Right atrium auricular region (tissue), 2 donors: ENCODE results near the gene DNTT. TPM values are rescaled to one million over a fixed set of nuclear protein-coding genes. Genes with fewer than 3 reads are reported as not detected.

Source experiments
- DNase-seq: peaks from one replicate; pipeline ENCODE4 v3.0.0-alpha.2; 2019; ENCODE audit warnings: low spot score
- H3K27ac ChIP-seq, 2 donors: fragments of 200-600 bp; sonication (generic); 1 replicate in 1 of 2; 2 replicates in 1 of 2; pipeline ENCODE4 v1.5.1; 2016 to 2019
- H3K27me3 ChIP-seq, 2 donors: fragments of 200-600 bp; sonication (generic); one replicate each; pipeline versions ENCODE4 v1.5.1 to v1.6.0; 2017 to 2019
- H3K36me3 ChIP-seq: fragments of 200-600 bp; sonication (generic); one replicate; pipeline ENCODE4 v1.5.1; 2016
- H3K4me1 ChIP-seq, 2 donors: fragments of 200-600 bp; sonication (generic); one replicate each; pipeline versions ENCODE4 v1.5.1 to v1.6.0; 2017 to 2019
- H3K4me3 ChIP-seq, 2 donors: fragments of 200-600 bp; sonication (generic); 1 replicate in 1 of 2; 2 replicates in 1 of 2; pipeline ENCODE4 v1.5.1; 2017 to 2019; ENCODE audit warnings: mild to moderate bottlenecking in 1 of 2, moderate library complexity in 1 of 2
- H3K9me3 ChIP-seq, 2 donors: fragments of 200-600 bp; sonication (generic); one replicate each; pipeline ENCODE4 v1.5.1; 2019
- CTCF ChIP-seq, 2 donors: fragments of 200-600 bp; sonication (generic); IDR thresholded peaks; one replicate each; pipeline ENCODE4 v1.5.1; 2019; ENCODE audit warnings: antibody characterized with exemption in 2 of 2
- total RNA-seq, 2 donors: library from RNA; depleted of rRNA; stranded (reverse); fragments of >200 nt; gene quantifications; one replicate each; pipeline ENCODE4 v1.1.0, GENCODE V29; 2016

Gene DNTT
- not detected for total RNA-seq

- no peak for DNase-seq
- H3K27me3 ChIP-seq: no peaks in the 10 kb centered on the region
- H3K36me3 ChIP-seq: no peaks in the 10 kb centered on the region
- no peaks in the 10 kb centered on the region for H3K9me3 ChIP-seq
- peaks cover 0 to 3% of the 10 kb centered on the region in 2 donors for H3K4me1 ChIP-seq
- no peak within 1 kb of the TSS for H3K4me3 ChIP-seq
- no peak within 1 kb of the TSS for H3K27ac ChIP-seq
- no peak for TF ChIP-seq CTCF (IDR thresholded peaks at IDR 0.05)
These were observed at the start of gene DNTT for GRCh38 chr10:96304230-96304629. DNTT (plus strand) TSS chr10:96304434; CDS start chr10:96304498, 64 bp downstream.

- Histone ChIP-seq H3K9me3 (no peaks in the 10 kb centered on the region), H3K4me3 (no peak overlapping the region), H3K27me3 (no peaks in the 10 kb centered on the region), H3K27ac (no peak overlapping the region), H3K36me3 (no peaks in the 10 kb centered on the region), H3K4me1 (peaks cover 0 to 3% of the 10 kb centered on the region in 2 donors)
- no peak for DNase-seq
- no peak for TF ChIP-seq CTCF (IDR thresholded peaks at IDR 0.05)
These were observed 49.3 kb upstream of the DNTT start for GRCh38 chr10:96254976-96255375.

GRCh38 chr10:96255549-96256333 is 48.5 kb upstream of the DNTT start:
- H3K27me3 ChIP-seq: no peaks in the 10 kb centered on the region
- H3K9me3 ChIP-seq: no peaks in the 10 kb centered on the region
- H3K27ac ChIP-seq: no peak overlapping the region
- DNase-seq: no peak
- peaks cover 0 to 8% of the 10 kb centered on the region in 2 donors for H3K4me1 ChIP-seq
- no peaks in the 10 kb centered on the region for H3K36me3 ChIP-seq
- TF ChIP-seq CTCF (IDR thresholded peaks at IDR 0.05): no peak
- H3K4me3 ChIP-seq: no peak overlapping the region

- peaks cover 0 to 8% of the 10 kb centered on the region in 2 donors for H3K4me1 ChIP-seq
- no peak overlapping the region for H3K27ac ChIP-seq
- no peak for TF ChIP-seq CTCF (IDR thresholded peaks at IDR 0.05)
- H3K9me3 ChIP-seq: no peaks in the 10 kb centered on the region
- H3K4me3 ChIP-seq: no peak overlapping the region
- peak; percentile 62 for DNase-seq
- no peaks in the 10 kb centered on the region for H3K36me3 ChIP-seq
- H3K27me3 ChIP-seq: no peaks in the 10 kb centered on the region
These were observed 46.3 kb upstream of the DNTT start for GRCh38 chr10:96257944-96258343.

- Histone ChIP-seq H3K36me3 (no peaks in the 10 kb centered on the region), H3K4me1 (peaks cover 0 to 8% of the 10 kb centered on the region in 2 donors), H3K27ac (no peak overlapping the region), H3K27me3 (no peaks in the 10 kb centered on the region), H3K4me3 (no peak overlapping the region), H3K9me3 (no peaks in the 10 kb centered on the region)
- TF ChIP-seq CTCF (IDR thresholded peaks at IDR 0.05): no peak
- no peak for DNase-seq
These were observed 45.1 kb upstream of the DNTT start for GRCh38 chr10:96259150-96259549.

- no peak for DNase-seq
- Histone ChIP-seq H3K36me3 (no peaks in the 10 kb centered on the region), H3K4me1 (peaks cover 0 to 8% of the 10 kb centered on the region in 2 donors), H3K9me3 (no peaks in the 10 kb centered on the region), H3K27ac (no peak overlapping the region), H3K27me3 (no peaks in the 10 kb centered on the region), H3K4me3 (no peak overlapping the region)
- no peak for TF ChIP-seq CTCF (IDR thresholded peaks at IDR 0.05)
These were observed 44.2 kb upstream of the DNTT start for GRCh38 chr10:96260014-96260413.
